MCF 10A (cell line): ENCODE measurements around the gene C1GALT1. TPM values are rescaled to one million over a fixed set of nuclear protein-coding genes. Genes with fewer than 3 reads are reported as not detected.
A peak's percentile ranks its signal among the peaks of the same experiment; 100 is the strongest.
"Not testable (repeated sequence)": the region's sequence is repeated elsewhere in the genome, so short reads cannot be mapped to it uniquely, and the experiment has no call there.

Experiments
- Bru-seq: library from RNA; stranded (reverse); fragments of 400-500 nt; gene quantifications from one replicate; lab custom pipeline; 2021; lab: Mats Ljungman, UMichigan
- BruChase-seq, 2 experiments: library from RNA; stranded (reverse); fragments of 400-500 nt; gene quantifications; one replicate each; lab custom pipeline; 2021; lab: Mats Ljungman, UMichigan
- BruUV-seq: library from RNA; stranded (reverse); fragments of 400-500 nt; replicated peaks from 2 replicates; lab custom pipeline; 2021; lab: Mats Ljungman, UMichigan
- CTCF ChIA-PET: fragments of 300-600 bp; sonication (Branson Sonifier 250); formaldehyde crosslinking; extraction: SDS; loops from one replicate; lab custom pipeline; 2021; ENCODE audit warnings: antibody characterized with exemption, inconsistent platforms; lab: Yijun Ruan, JAX
- POLR2A ChIA-PET: fragments of 300-600, 350-650 bp; sonication (Branson Sonifier 250); formaldehyde crosslinking; extraction: SDS; loops from one replicate; lab custom pipeline; 2020; ENCODE audit warnings: antibody characterized with exemption, inconsistent platforms; lab: Yijun Ruan, JAX
- DNase-seq: peaks from one replicate; pipeline ENCODE4 v3.0.0-alpha.2; 2018; ENCODE audit not compliant: unreplicated experiment
- H3K27ac Mint-ChIP-seq: one replicate; pipeline ENCODE4 v1.8.0; 2022; ENCODE audit warnings: mild to moderate bottlenecking, low read depth, mixed read lengths; ENCODE audit not compliant: unreplicated experiment
- H3K27me3 Mint-ChIP-seq: one replicate; pipeline ENCODE4 v1.8.0; 2022; ENCODE audit warnings: mixed read lengths; ENCODE audit not compliant: insufficient read depth, unreplicated experiment
- H3K36me3 Mint-ChIP-seq: one replicate; pipeline ENCODE4 v1.8.0; 2022; ENCODE audit warnings: mild to moderate bottlenecking, moderate library complexity, mixed read lengths; ENCODE audit not compliant: insufficient read depth, unreplicated experiment
- H3K4me1 Mint-ChIP-seq: one replicate; pipeline ENCODE4 v1.8.0; 2022; ENCODE audit warnings: mixed read lengths; ENCODE audit not compliant: insufficient read depth, unreplicated experiment
- H3K4me3 Mint-ChIP-seq: one replicate; pipeline ENCODE4 v1.8.0; 2022; ENCODE audit warnings: mild to moderate bottlenecking, moderate library complexity, mixed read lengths; ENCODE audit not compliant: unreplicated experiment
- H3K9me3 Mint-ChIP-seq: one replicate; pipeline ENCODE4 v1.8.0; 2022; ENCODE audit warnings: mixed read lengths; ENCODE audit not compliant: unreplicated experiment
- CTCF ChIP-seq: fragments of 200-600 bp; IDR thresholded peaks from one replicate; pipeline ENCODE4 v1.8.0; 2022; ENCODE audit warnings: antibody characterized with exemption, mild to moderate bottlenecking; ENCODE audit not compliant: unreplicated experiment
- intact Hi-C: fragments of 100-400 bp; cut with micrococcal nuclease; formaldehyde crosslinking; loops from 2 replicates; pipeline ENCODE4 v1.14.1; 2022
- long read RNA-seq: library from polyadenylated mRNA; stranded (forward); transcript quantifications from one replicate; pipeline ENCODE4 v2.0.0, GENCODE V29; 2022
- total RNA-seq: library from RNA; stranded (reverse); gene quantifications from 2 replicates; pipeline ENCODE4 v1.2.3, GENCODE V29; 2022

Gene C1GALT1
- 30.9 and 39.6 TPM in 2 replicates for total RNA-seq
- percentile 96 among the genes with signal in this experiment for Bru-seq, nascent RNA
- BruChase-seq, experiment 1, labeled RNA remaining after a 6-hour chase, result percentile 86 among the genes with signal in this experiment
- percentile 95 among the genes with signal in this experiment for BruChase-seq, experiment 2, labeled RNA remaining after a 2-hour chase
- long read RNA-seq, full-length matches to known transcripts, result 26 of 38 reads
- long read RNA-seq, partial matches to known transcripts, result 1 of 38 reads
- long read RNA-seq, other reads (novel, unspliced or antisense), result 11 of 38 reads

GRCh38 chr7:7182156-7183060 is at the start of gene C1GALT1:
C1GALT1 (plus strand) TSS chr7:7182544; CDS start chr7:7234320, 51,776 bp downstream.
- POLR2A ChIA-PET, result interaction anchor here (0.7 to 8.3 kb wide), 34 partner anchors 8 to 458 kb away, joined by 3 to 119 read pairs (median 5); partner anchors contain the start of genes COL28A1 and UMAD1
- Mint-ChIP-seq H3K27me3 (no peaks in the 10 kb centered on the region), H3K4me1 (peaks cover 26% of the 10 kb centered on the region), H3K36me3 (no peaks in the 10 kb centered on the region), H3K4me3 (peak within 1 kb of the TSS; percentile 98), H3K9me3 (no peaks in the 10 kb centered on the region), H3K27ac (peak within 1 kb of the TSS; percentile 94)
- TF ChIP-seq CTCF, result peak; percentile 17
- no TSS peak for BruUV-seq
- CTCF ChIA-PET, result interaction anchor here (0.5 to 9.8 kb wide), 18 partner anchors 12 to 401 kb away, joined by 3 to 111 read pairs (median 4); partner anchors contain the start of gene MIOS
- peak; percentile 98 for DNase-seq
- intact Hi-C loops, result loop anchor here (1.0 to 5.0 kb wide), 8 partner anchors 59 to 358 kb away; no protein-coding TSS in a partner anchor

- H3K4me3 Mint-ChIP-seq, result no peak overlapping the region
- no peak overlapping the region for H3K27ac Mint-ChIP-seq
- ChIA-PET CTCF (interaction anchor here (0.7 to 1.1 kb wide), 3 partner anchors 19 to 408 kb away, joined by 3 read pairs; no protein-coding TSS in a partner anchor), POLR2A (no interaction called here)
- H3K9me3 Mint-ChIP-seq, result no peaks in the 10 kb centered on the region
- no peaks in the 10 kb centered on the region for H3K36me3 Mint-ChIP-seq
- no peak for TF ChIP-seq CTCF
- H3K4me1 Mint-ChIP-seq, result no peaks in the 10 kb centered on the region
- intact Hi-C loops, result no loop called here
- H3K27me3 Mint-ChIP-seq, result no peaks in the 10 kb centered on the region
- no peak for DNase-seq
- BruUV-seq, result no TSS peak
These were observed 48.3 kb upstream of the C1GALT1 start for GRCh38 chr7:7134046-7134445.

GRCh38 chr7:7135074-7135473 is 47.3 kb upstream of the C1GALT1 start:
- intact Hi-C loops, result no loop called here
- TF ChIP-seq CTCF, result no peak
- no TSS peak for BruUV-seq

GRCh38 chr7:7135924-7136323 is 46.4 kb upstream of the C1GALT1 start:
- DNase-seq, H3K27me3 Mint-ChIP-seq, POLR2A ChIA-PET, BruUV-seq, H3K36me3 Mint-ChIP-seq, intact Hi-C loops, CTCF ChIA-PET, H3K9me3 Mint-ChIP-seq, H3K4me1 Mint-ChIP-seq, H3K4me3 Mint-ChIP-seq, H3K27ac Mint-ChIP-seq: not testable (repeated sequence)

More at GRCh38 chr7:7135074-7135473, 47.3 kb upstream of the C1GALT1 start:
- Mint-ChIP-seq H3K27me3 (no peaks in the 10 kb centered on the region), H3K4me3 (no peak overlapping the region), H3K9me3 (no peaks in the 10 kb centered on the region), H3K27ac (no peak overlapping the region), H3K36me3 (no peaks in the 10 kb centered on the region), H3K4me1 (no peaks in the 10 kb centered on the region)
- ChIA-PET POLR2A (no interaction called here), CTCF (interaction anchor here (1.1 kb wide), 1 partner anchor 20 kb away, joined by 3 read pairs; no protein-coding TSS in a partner anchor)
- DNase-seq, result no peak
